Stomach (tissue), 9 donors: ENCODE measurements around the gene VEZT. TPM values are rescaled to one million over a fixed set of nuclear protein-coding genes. Genes with fewer than 3 reads are reported as not detected.

Source experiments
- DNase-seq, 2 donors: peaks; one replicate each; pipeline versions ENCODE4 v3.0.0 to v3.0.0-alpha.2; 2013 to 2019
- H3K27ac ChIP-seq, 5 donors: fragments of 200-600 bp in 4 of 5; sonication (generic) in 4 of 5; one replicate each; pipeline ENCODE4 v1.5.1; 2013 to 2019; ENCODE audit warnings: mild to moderate bottlenecking in 1 of 5, moderate library complexity in 1 of 5
- H3K27me3 ChIP-seq, 3 donors: fragments of 200-600 bp; sonication (generic); one replicate each; pipeline ENCODE4 v1.5.1; 2017 to 2019; ENCODE audit warnings: mixed run types in 1 of 3
- H3K36me3 ChIP-seq, 4 donors: fragments of 200-600 bp; sonication (generic); 1 replicate in 3 of 4; 2 replicates in 1 of 4; pipeline ENCODE4 v1.5.1; 2016 to 2019
- H3K4me1 ChIP-seq, 4 donors: fragments of 200-600 bp; sonication (generic); one replicate each; pipeline ENCODE4 v1.5.1; 2016 to 2019
- H3K4me3 ChIP-seq, 4 donors: fragments of 200-600 bp; sonication (generic) in 3 of 4; one replicate each; pipeline ENCODE4 v1.5.1; 2016 to 2019; ENCODE audit warnings: mild to moderate bottlenecking in 1 of 4
- H3K9me3 ChIP-seq, 4 donors: fragments of 200-600 bp; sonication (generic); one replicate each; pipeline ENCODE4 v1.5.1; 2016 to 2019
- CTCF ChIP-seq, 7 experiments: fragments of 450-650 bp in 4 of 7; fragments of 200-600 bp in 3 of 7; sonication (generic) in 3 of 7; IDR thresholded peaks; one replicate each; pipeline ENCODE4 v1.5.1; 2016 to 2019; ENCODE audit warnings: antibody characterized with exemption in 7 of 7, control low read depth in 2 of 7, mild to moderate bottlenecking in 1 of 7
- EP300 ChIP-seq: sonication (generic); formaldehyde crosslinking; IDR thresholded peaks from one replicate; pipeline ENCODE4 v1.6.1; 2017; ENCODE audit warnings: antibody characterized with exemption
- POLR2A ChIP-seq, 4 donors: fragments of 450-650 bp; IDR thresholded peaks; one replicate each; pipeline ENCODE4 v1.6.1; 2016; ENCODE audit warnings: antibody characterized with exemption in 4 of 4, control low read depth in 2 of 4, mild to moderate bottlenecking in 1 of 4, moderate library complexity in 1 of 4
- POLR2AphosphoS5 ChIP-seq, 3 donors: sonication (generic); formaldehyde crosslinking; IDR thresholded peaks; one replicate each; pipeline ENCODE4 v1.6.1; 2016; ENCODE audit warnings: antibody characterized with exemption in 3 of 3
- WGBS, 5 donors: extraction: QIAGEN DNeasy Blood & Tissue Kit in 3 of 5; methylation state at CpG; one replicate each; pipeline versions ENCODE4 v1.1.5 to v1.1.7; 2013 to 2018; 5-methylcytosine and 5-hydroxymethylcytosine counted together
- intact Hi-C: fragments of 100-400 bp; cut with DNase I; formaldehyde crosslinking; loops from one replicate; pipeline ENCODE4 v1.15.1; 2023; ENCODE audit warnings: low total_unique reads
- polyA plus RNA-seq, 3 donors: library from polyadenylated mRNA; stranded (reverse); fragments of 200-250 nt; gene quantifications; one replicate each; pipeline ENCODE4 v1.2.3, GENCODE V29; 2013
- small RNA-seq, 4 donors: library from RNA; depleted of rRNA; stranded (forward); fragments of <200 nt; gene quantifications; one replicate each; pipeline ENCODE3, GENCODE V24; 2016
- total RNA-seq, 5 donors: library from RNA; depleted of rRNA; stranded (reverse); fragments of >200 nt; gene quantifications; one replicate each; pipeline versions ENCODE4 v1.1.0 to v1.2.3, GENCODE V29; 2014 to 2016
- donor health status: healthy with polysubstance abuse.
- donor health status: Bipolar disorder and iron deficiency.
- donor health status: healthy.

VEZT gene
- total and polyA plus RNA-seq, 8 donors, result 11.0 to 165 (median 46.7) TPM

- intact Hi-C loops, result no loop called here
- Histone ChIP-seq H3K4me1 (no peaks in the 10 kb centered on the region), H3K36me3 (no peaks in the 10 kb centered on the region), H3K4me3 (no peak overlapping the region), H3K27ac (no peak overlapping the region), H3K9me3 (no peaks in the 10 kb centered on the region), H3K27me3 (peaks cover 0 to 4% (median 0%) of the 10 kb centered on the region in 3 donors)
- DNase-seq, result no peak
- no peak for TF ChIP-seq POLR2AphosphoS5 (IDR thresholded peaks at IDR 0.05)
- TF ChIP-seq EP300, result no peak
- no peak for TF ChIP-seq POLR2A (IDR thresholded peaks at IDR 0.05)
- no peak for TF ChIP-seq CTCF (IDR thresholded peaks at IDR 0.05)
- 87 to 97% (median 90%) methylated on average over 6 to 7 of the region's 7 CpGs for WGBS, 5 donors
These were observed 131.7 kb downstream of the VEZT start for GRCh38 chr12:95349291-95349690.

DNA sequence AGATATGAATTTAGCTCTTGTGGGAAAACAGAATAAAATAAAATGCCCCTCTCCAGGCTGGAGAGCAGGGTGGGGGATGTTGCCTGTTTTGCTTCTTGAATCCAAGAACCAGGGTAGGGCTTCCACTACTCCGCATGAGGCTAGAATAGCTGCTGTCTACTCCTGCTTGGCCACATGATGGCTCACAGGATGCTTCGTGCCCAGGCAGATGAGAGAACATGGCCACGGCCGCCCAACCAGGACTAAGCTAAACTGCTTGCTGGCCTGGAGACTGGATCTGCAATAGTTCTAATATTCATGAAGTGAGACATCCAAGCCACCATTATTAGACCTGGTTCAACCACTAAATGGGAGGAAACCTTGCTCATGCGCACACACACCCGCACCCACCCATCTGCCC, 134.1 kb downstream of the VEZT start:
- H3K27me3 ChIP-seq, result peaks cover 0 to 4% (median 0%) of the 10 kb centered on the region in 3 donors
- no peak for TF ChIP-seq EP300
- 85 to 95% (median 92%) methylated on average over 6 of the region's 6 CpGs for WGBS, 5 donors
- intact Hi-C loops, result no loop called here
- no peak for DNase-seq
- H3K36me3 ChIP-seq, result no peaks in the 10 kb centered on the region
- no peak overlapping the region for H3K27ac ChIP-seq
- no peaks in the 10 kb centered on the region for H3K9me3 ChIP-seq
- no peak overlapping the region for H3K4me3 ChIP-seq
- no peaks in the 10 kb centered on the region for H3K4me1 ChIP-seq

Small RNA genes within 50 kb of the gene (small RNA-seq; reads per million reads assigned to genes)
- gene MIR331 (2.4 to 10.9 (median 7.3) reads per million in 4 donors), gene MIR3685 (0 reads per million in 4 donors), gene RF00019 (0 reads per million in 4 donors), gene RNU6-808P (0 reads per million in 4 donors)

Other genes with a start within 250 kb of the VEZT start
- gene NDUFA12, start 214.1 kb upstream of the VEZT start, total RNA-seq, result 10 to 100 TPM; 20.4 to 82.8 (median 59.4) TPM
- 100 to 1,000 TPM; 118 to 142 (median 131) TPM for gene NDUFA12, start 214.1 kb upstream of the VEZT start, polyA plus RNA-seq
- gene NR2C1, start 144.2 kb upstream of the VEZT start, total RNA-seq, result 10 to 100 TPM; 29.5 to 76.4 (median 45.5) TPM
- 10 to 100 TPM in 2 of 3 donors, 1 to 10 TPM in 1; 8.7 to 21.0 (median 15.3) TPM for gene NR2C1, start 144.2 kb upstream of the VEZT start, polyA plus RNA-seq
- 10 to 100 TPM in 3 of 5 donors, 1 to 10 TPM in 2; 4.5 to 16.3 (median 11.6) TPM for gene FGD6, start 340 bp upstream of the VEZT start, total RNA-seq
- 1 to 10 TPM in 2 of 3 donors, under 1 TPM in 1; 0.92 to 1.5 (median 1.5) TPM for gene FGD6, start 340 bp upstream of the VEZT start, polyA plus RNA-seq